Cardiac muscle cell (in vitro differentiated cells and primary cell): ENCODE results near the gene HDAC3. TPM values are rescaled to one million over a fixed set of nuclear protein-coding genes. Genes with fewer than 3 reads are reported as not detected.

Experiments used
- DNase-seq, 2 donors: peaks; one replicate each; pipeline versions ENCODE4 v3.0.0 to v3.0.0-alpha.2; 2010 to 2017; ENCODE audit warnings: low read depth in 1 of 2, low spot score in 1 of 2
- H3K27ac ChIP-seq: fragments of 200-600 bp; sonication (generic); 2 replicates; pipeline ENCODE4 v1.5.1; 2016
- H3K27me3 ChIP-seq: fragments of 200-600 bp; sonication (generic); 2 replicates; pipeline ENCODE4 v1.6.0; 2016; ENCODE audit warnings: control low read depth
- H3K36me3 ChIP-seq: fragments of 200-600 bp; sonication (generic); 2 replicates; pipeline ENCODE4 v1.5.1; 2016; ENCODE audit warnings: control low read depth
- H3K4me1 ChIP-seq: fragments of 200-600 bp; sonication (generic); 2 replicates; pipeline ENCODE4 v1.8.1; 2017; ENCODE audit warnings: low read depth, mild to moderate bottlenecking, mixed run types
- H3K4me3 ChIP-seq: fragments of 200-600 bp; sonication (generic); 2 replicates; pipeline ENCODE4 v1.5.1; 2016; ENCODE audit warnings: mild to moderate bottlenecking
- H3K9me3 ChIP-seq: fragments of 200-600 bp; sonication (generic); 2 replicates; pipeline ENCODE4 v1.5.1; 2017; ENCODE audit warnings: low read depth, mild to moderate bottlenecking, control low read depth
- polyA plus RNA-seq: library from polyadenylated mRNA; unstranded; fragments of >200 nt; fragmentation: Nextera tagmentation; extraction: Ambion mirVana; gene quantifications from 2 replicates; pipeline ENCODE4 v1.2.1, GENCODE V29; 2016
- total RNA-seq: library from RNA; depleted of rRNA; stranded (reverse); fragments of >200 nt; gene quantifications from 2 replicates; pipeline ENCODE4 v1.2.3, GENCODE V29; 2016
- TF ChIP-seq, protein P1 (sequence below): IDR thresholded peaks from 2 replicates; pipeline ENCODE4 v1.5.1; 2012; ENCODE audit warnings: low read depth, mild to moderate bottlenecking, low read length

Gene HDAC3
- total and polyA plus RNA-seq, 2 experiments from 2014 or later, result 78.3 to 117 TPM

DNA sequence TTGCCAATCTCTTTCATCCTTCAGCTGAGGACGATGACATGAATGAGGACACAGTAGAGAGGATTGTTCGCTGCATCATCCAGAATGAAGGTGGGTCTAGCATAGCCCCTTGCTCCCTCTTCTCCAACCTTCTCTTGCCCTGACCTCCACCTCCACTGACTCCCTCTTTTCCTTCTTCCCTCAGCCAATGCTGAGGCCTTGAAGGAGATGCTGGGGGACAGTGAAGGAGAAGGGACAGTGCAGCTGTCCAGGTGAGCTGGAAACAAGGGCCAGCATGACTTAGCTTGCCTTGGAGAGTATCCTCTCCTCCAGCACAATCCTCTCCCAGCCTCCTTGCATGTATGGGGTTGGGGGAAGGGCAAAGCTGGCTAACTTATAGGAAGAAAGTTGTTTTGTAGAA, 2.1 kb upstream of the HDAC3 start:
- Histone ChIP-seq H3K4me3 (no peak overlapping the region), H3K9me3 (no peaks in the 10 kb centered on the region), H3K27ac (no peak overlapping the region), H3K36me3 (no peaks in the 10 kb centered on the region), H3K4me1 (no peaks in the 10 kb centered on the region), H3K27me3 (peaks cover 9% of the 10 kb centered on the region)
- DNase-seq, result no peak
- TF ChIP-seq, protein P1, sequence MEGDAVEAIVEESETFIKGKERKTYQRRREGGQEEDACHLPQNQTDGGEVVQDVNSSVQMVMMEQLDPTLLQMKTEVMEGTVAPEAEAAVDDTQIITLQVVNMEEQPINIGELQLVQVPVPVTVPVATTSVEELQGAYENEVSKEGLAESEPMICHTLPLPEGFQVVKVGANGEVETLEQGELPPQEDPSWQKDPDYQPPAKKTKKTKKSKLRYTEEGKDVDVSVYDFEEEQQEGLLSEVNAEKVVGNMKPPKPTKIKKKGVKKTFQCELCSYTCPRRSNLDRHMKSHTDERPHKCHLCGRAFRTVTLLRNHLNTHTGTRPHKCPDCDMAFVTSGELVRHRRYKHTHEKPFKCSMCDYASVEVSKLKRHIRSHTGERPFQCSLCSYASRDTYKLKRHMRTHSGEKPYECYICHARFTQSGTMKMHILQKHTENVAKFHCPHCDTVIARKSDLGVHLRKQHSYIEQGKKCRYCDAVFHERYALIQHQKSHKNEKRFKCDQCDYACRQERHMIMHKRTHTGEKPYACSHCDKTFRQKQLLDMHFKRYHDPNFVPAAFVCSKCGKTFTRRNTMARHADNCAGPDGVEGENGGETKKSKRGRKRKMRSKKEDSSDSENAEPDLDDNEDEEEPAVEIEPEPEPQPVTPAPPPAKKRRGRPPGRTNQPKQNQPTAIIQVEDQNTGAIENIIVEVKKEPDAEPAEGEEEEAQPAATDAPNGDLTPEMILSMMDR, result no peak

DNA sequence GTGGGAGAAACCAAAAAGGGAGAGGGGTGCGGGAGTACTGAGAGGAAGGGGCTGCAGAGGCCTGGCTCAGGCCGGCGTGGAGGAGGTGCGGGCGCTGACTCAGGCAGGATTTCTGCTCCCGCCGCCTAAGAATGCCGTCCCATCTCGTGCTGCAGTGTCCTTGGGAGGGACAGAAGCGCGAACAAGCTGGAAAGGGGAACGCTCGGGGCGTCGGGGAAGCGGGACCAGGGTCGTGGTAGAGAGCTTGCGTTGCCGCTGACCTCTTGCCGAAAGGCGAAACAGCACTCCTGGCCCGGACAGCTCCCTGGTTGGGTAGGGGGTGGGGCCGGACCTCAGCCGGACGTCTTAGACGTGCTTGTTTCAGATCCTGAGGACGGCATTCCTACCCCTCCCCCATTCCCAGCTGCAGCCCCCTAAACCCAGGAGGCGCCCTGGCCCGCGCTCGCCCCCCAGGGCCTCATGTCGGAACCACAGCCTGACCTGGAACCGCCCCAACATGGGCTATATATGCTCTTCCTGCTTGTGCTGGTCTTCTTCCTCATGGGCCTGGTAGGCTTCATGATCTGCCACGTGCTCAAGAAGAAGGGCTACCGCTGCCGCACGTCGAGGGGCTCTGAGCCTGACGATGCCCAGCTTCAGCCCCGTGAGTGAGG, 1.2 kb upstream of the HDAC3 start:
- DNase-seq, result peak; percentile 71 to 82
- no peak overlapping the region for H3K27ac ChIP-seq
- H3K4me3 ChIP-seq, result peak overlapping the region; percentile 89
- H3K27me3 ChIP-seq, result peaks cover 9% of the 10 kb centered on the region
- H3K9me3 ChIP-seq, result no peaks in the 10 kb centered on the region
- TF ChIP-seq, protein P1, result peak; percentile 31
- no peaks in the 10 kb centered on the region for H3K4me1 ChIP-seq
- no peaks in the 10 kb centered on the region for H3K36me3 ChIP-seq

DNA sequence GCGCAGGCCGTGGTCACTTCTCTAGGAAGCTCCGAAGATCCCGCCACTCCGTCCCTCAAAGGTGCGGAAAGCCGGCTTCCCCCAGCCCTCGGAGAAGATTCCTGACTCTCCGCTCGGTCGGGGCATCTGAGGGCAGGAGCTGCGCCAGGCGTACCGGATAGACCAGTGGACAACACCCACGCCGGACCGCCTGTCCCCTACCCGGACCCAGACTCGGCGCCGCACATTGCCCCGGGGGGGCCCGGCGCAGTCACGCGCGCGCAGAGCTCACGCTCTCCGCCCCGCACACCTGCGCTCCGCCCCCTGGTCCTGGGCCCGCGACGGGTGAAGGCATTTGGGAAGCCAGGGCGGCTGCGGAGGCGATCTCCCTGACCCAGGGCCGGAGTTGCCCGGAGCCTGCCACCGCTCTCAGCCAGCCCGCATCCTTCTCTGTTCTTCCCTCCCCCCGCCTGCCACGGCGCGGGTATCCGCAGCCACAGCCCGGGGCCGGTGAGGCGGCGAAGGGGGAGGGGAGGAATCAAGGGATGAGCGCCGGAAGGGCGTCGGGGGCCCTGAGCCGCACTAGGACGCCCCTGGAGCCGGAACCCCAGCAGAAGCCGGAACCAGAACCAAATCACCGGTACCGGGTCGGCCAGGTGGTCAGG, 596 bp upstream of the HDAC3 start:
- peak overlapping the region; percentile 89 for H3K4me3 ChIP-seq
- no peaks in the 10 kb centered on the region for H3K36me3 ChIP-seq
- TF ChIP-seq, protein P1, result no peak
- no peak overlapping the region for H3K27ac ChIP-seq
- H3K4me1 ChIP-seq, result no peaks in the 10 kb centered on the region
- DNase-seq, result peak in 1 of 2 donors; percentile 6
- H3K27me3 ChIP-seq, result peaks cover 9% of the 10 kb centered on the region
- H3K9me3 ChIP-seq, result no peaks in the 10 kb centered on the region

DNA sequence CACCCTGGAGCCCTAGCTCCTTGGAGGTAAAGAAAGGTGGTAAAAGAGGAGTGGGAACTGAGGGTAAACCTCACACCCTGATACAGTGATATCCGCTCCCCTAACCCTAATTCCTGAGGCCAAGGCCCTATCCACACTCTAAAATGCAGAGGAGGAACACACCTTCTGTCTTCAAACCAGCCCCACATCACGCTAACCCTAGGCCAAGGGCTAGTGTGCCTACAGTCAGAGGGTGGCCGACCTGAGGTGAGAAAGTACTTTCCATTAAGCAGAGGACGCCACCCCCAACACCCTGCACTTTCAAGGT, 590 bp downstream of the HDAC3 start:
- peaks cover 9% of the 10 kb centered on the region for H3K27me3 ChIP-seq
- peak overlapping the region; percentile 86 for H3K27ac ChIP-seq
- no peaks in the 10 kb centered on the region for H3K36me3 ChIP-seq
- H3K9me3 ChIP-seq, result no peaks in the 10 kb centered on the region
- TF ChIP-seq, protein P1, result no peak
- no peak for DNase-seq
- peak overlapping the region; percentile 89 for H3K4me3 ChIP-seq
- no peaks in the 10 kb centered on the region for H3K4me1 ChIP-seq

DNA sequence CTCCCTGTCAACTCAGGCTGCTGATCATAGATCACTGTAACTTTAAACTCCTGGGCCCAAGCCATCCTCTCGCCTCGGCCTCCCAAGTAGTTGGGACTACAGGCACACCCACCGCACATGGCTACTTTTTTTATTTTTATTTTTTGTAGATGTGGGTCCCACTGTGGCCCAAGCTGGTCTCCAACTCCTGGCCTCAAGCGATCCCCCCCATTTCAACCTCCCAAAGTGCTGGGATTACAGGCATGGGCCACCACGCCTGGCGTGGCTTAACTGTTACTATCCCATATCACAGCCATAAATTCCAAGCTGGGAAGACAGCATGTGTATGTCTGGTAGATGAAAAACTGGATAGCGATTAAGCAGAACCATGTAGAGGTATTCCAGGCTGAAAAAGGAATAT, 1.0 kb downstream of the HDAC3 start:
- peaks cover 9% of the 10 kb centered on the region for H3K27me3 ChIP-seq
- DNase-seq, result no peak
- TF ChIP-seq, protein P1, result no peak
- no peaks in the 10 kb centered on the region for H3K4me1 ChIP-seq
- no peaks in the 10 kb centered on the region for H3K9me3 ChIP-seq
- H3K4me3 ChIP-seq, result peak overlapping the region; percentile 89
- no peak overlapping the region for H3K27ac ChIP-seq
- no peaks in the 10 kb centered on the region for H3K36me3 ChIP-seq
